RWPE1 (cell line): ENCODE results near the gene SLC17A2.

Source experiments
- CTCF ChIA-PET: fragments of 350-600 bp; sonication (Branson Sonifier 250); formaldehyde crosslinking; extraction: SDS; loops from one replicate; lab custom pipeline; 2021; lab: Yijun Ruan, JAX
- POLR2A ChIA-PET: fragments of 400-600 bp; formaldehyde crosslinking; extraction: SDS; loops from one replicate; lab custom pipeline; 2020; ENCODE audit warnings: antibody characterized with exemption; ENCODE audit not compliant: low non-redundant PET; lab: Yijun Ruan, JAX
- DNase-seq: peaks from one replicate; pipeline ENCODE4 v3.0.0; 2012; ENCODE audit warnings: low spot score
- H3K27ac ChIP-seq: fragments of 450-650 bp; 2 replicates; pipeline ENCODE4 v1.5.1; 2017
- TF ChIP-seq, protein P1 (sequence below): fragments of 450-650 bp; conservative IDR thresholded peaks from 2 replicates; pipeline ENCODE4 v1.5.1; 2017; ENCODE audit warnings: low read depth, mild to moderate bottlenecking

SLC17A2 gene

DNA sequence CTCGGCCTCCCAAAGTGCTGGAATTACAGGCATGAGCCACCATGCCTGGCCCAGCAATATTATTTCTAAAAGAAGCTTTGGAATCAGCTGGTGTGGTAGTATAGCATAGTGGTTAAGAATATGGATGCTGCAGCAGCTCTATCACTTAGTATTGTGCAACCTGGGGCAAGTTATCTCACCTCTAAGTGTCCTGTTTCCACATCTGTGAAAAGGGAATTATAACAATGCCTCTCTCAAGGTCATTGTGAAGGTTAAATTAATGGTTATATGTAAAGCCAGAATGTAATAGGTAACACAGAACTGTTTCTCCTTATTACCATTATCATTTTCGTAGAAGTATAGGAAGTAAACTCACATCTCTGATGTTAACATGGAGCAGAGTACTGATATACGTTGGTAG, 14.2 kb downstream of the SLC17A2 start:
- ChIA-PET CTCF (interaction anchor here (0.6 kb wide), 1 partner anchor 11 kb away, joined by 4 read pairs; no protein-coding TSS in a partner anchor), POLR2A (no interaction called here)
- TF ChIP-seq, protein P1, sequence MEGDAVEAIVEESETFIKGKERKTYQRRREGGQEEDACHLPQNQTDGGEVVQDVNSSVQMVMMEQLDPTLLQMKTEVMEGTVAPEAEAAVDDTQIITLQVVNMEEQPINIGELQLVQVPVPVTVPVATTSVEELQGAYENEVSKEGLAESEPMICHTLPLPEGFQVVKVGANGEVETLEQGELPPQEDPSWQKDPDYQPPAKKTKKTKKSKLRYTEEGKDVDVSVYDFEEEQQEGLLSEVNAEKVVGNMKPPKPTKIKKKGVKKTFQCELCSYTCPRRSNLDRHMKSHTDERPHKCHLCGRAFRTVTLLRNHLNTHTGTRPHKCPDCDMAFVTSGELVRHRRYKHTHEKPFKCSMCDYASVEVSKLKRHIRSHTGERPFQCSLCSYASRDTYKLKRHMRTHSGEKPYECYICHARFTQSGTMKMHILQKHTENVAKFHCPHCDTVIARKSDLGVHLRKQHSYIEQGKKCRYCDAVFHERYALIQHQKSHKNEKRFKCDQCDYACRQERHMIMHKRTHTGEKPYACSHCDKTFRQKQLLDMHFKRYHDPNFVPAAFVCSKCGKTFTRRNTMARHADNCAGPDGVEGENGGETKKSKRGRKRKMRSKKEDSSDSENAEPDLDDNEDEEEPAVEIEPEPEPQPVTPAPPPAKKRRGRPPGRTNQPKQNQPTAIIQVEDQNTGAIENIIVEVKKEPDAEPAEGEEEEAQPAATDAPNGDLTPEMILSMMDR, result no peak
- no peak for DNase-seq
- no peak overlapping the region for H3K27ac ChIP-seq

DNA sequence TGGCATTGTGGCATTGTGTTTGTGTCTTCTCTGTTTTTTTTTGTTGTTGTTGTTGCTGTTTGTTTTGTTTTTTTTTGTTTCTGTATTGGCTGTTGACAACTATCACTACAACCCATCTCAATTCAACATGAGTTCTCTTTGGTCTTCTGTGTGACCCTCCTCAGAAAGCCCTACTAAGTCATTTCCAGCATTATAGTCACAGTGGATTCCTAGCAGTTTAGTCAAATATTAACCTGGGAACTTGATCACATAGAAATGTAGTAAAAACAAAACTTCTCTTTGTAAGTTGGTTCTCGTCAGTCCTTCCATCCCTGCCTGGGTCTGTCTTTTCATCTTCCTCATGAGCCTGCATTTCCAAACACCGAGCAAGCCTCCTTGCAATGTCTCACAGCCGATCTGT, 16.8 kb downstream of the SLC17A2 start:
- no peak for DNase-seq
- POLR2A ChIA-PET, result no interaction called here
- TF ChIP-seq, protein P1, result no peak
- CTCF ChIA-PET, result no interaction called here
- H3K27ac ChIP-seq, result no peak overlapping the region

DNA sequence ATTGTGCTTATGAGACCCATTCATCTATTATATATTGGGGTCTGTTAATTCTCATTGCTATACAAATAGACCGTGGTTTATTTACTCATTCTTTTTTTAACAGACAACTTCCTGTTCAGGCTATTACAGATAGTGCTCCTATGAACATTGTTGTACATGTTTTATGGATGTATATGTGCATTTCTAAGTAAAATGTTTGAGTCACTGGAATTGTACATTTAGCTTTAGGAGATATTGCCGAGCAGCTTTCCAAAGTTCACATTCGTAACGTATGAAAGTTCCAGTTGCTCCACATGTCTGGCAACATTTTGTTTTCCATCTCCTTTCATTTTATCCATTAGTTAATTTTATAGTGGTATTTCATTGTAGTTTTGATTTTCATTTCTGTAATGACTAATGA, 19.1 kb downstream of the SLC17A2 start:
- TF ChIP-seq, protein P1, result no peak
- CTCF ChIA-PET, result interaction anchor here (1.0 to 1.8 kb wide), 2 partner anchors 11 to 81 kb away, joined by 3 to 8 read pairs; no protein-coding TSS in a partner anchor
- POLR2A ChIA-PET, result no interaction called here

DNA sequence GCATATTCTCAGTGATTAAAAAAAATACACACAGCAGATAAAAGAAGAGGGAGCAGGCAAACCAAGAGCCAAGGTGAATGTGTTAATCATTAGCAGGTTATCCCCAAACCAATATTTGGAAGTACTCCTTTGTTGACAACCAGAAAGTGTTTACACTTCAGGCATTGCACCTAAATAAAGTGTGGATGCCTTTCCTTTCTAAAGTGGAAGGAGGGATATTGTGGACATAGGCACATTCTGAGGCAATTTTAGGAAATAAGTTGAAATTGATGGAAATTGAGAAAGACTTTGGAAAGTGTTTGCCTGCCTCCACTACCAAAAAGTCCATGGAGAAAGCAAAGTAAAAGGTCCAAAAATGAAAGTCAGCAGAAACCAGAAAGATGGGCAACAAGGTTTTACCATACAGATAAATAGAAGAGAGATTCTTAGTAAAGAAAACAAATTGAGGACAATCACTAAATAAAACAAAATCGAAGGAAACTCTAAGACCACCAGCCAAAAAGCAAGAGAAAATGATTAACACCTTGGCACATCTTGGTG, 22.9 kb downstream of the SLC17A2 start:
- TF ChIP-seq, protein P1, result no peak
- DNase-seq, result no peak
- H3K27ac ChIP-seq, result no peak overlapping the region
- ChIA-PET POLR2A (no interaction called here), CTCF (no interaction called here)

More for the DNA sequence above, 19.1 kb downstream of the SLC17A2 start:
- DNase-seq, result no peak
- H3K27ac ChIP-seq, result no peak overlapping the region

DNA sequence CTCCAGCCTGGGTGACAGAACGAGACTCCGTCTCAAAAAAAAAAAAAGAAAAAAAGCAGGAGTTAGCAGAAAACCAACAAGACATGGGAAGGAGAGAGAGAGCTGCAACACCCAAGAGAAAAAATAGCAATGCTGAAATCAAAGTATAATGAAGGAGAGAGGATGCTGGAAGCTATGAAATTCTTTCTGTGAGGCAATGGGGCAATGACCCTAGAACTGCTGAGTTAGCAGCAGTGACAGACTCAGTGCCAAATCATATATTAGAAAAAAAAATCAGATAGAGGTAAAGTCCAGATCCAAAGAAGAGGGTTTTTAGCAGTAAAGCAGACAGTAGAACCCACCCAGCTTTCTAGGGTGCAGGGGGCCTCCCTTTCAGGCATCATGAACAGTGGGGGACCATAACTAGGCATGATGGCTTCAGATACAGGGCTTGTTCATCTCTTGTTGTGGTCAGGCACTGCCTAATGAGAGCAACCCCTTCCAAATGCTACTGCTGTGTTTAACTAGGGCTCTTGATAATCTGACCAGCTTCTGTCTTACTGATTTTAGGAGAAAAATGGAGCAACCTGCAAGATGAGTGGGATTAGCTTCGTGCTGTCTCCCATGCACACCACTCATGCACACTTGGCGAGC, 26.9 kb downstream of the SLC17A2 start:
- no peak overlapping the region for H3K27ac ChIP-seq
- ChIA-PET CTCF (interaction anchor here (0.6 kb wide), 1 partner anchor 178 kb away, joined by 3 read pairs; no protein-coding TSS in a partner anchor), POLR2A (no interaction called here)
- DNase-seq, result no peak
- TF ChIP-seq, protein P1, result no peak

DNA sequence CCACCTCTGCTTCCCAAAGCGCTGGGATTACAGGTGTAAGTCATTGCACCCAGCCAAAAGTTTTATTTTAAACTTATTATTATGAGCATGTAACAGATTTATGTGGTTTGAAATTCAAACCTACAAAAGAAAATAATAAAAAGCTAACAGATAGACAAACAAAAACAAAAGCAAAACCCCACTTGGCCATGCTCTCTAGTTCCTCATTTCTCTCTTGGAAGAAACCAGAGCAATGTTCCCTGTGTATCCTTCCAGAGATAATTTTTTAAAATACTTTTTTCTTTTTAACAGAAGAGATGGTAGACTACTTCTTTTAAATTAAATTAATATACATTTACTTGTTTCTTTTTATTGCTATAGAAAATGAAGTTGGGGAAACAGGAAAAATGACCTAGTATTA, 28.4 kb downstream of the SLC17A2 start:
- DNase-seq, result no peak
- ChIA-PET POLR2A (no interaction called here), CTCF (no interaction called here)
- H3K27ac ChIP-seq, result no peak overlapping the region
- TF ChIP-seq, protein P1, result no peak
